Measurements from ENCODE around the gene GUCA1C. TPM values are rescaled to one million over a fixed set of nuclear protein-coding genes. Genes with fewer than 3 reads are reported as not detected.

The GUCA1C gene
- total and polyA plus RNA-seq, 2 donors (not counting 3 experiments of a cell fraction or from before 2014, with no cell fraction given) = not detected

DNA sequence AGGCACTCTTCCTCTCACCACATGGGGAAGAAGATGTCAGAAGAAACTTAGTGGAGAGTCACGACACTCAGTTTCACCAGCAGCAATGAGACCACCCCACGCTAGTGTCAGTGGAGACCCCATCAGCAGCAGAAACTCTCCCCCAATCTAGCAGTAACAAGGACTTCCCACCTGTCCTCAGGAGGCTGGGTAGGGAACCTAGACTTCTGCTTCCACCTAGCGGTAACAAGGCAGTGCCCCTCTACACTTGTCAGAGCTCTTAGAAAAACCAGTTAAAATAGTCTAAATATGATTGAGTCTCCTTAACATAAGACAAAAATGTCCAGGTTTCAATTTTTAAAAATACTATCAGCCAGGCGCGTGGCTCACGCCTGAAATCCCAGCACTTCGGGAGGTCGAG, 73.8 kb downstream of the GUCA1C start:
- BruUV-seq (replicated peaks) = no TSS peak
- no peak for DNase-seq (ENCODE audit: low read depth, low spot score)

More for the DNA sequence above, 73.8 kb downstream of the GUCA1C start:
- dilution Hi-C loops (cut with MboI; ENCODE audit: extremely low pct_ligation_motif_present, low sequenced_read_pairs) = no loop called here
- Histone ChIP-seq H3K9me3 (replicated peaks; ENCODE audit: control insufficient read depth, insufficient read depth, low read length) (no peaks in the 10 kb centered on the region), H3K9me1 (replicated peaks; ENCODE audit: control insufficient read depth, extremely low read depth, insufficient read depth, low read length) (no peaks in the 10 kb centered on the region), H3K27me3 (ENCODE audit: control insufficient read depth in 2 of 2, insufficient read depth in 2 of 2, low read length in 2 of 2) (no peaks in the 10 kb centered on the region), H3K4me1 (ENCODE audit: control insufficient read depth, extremely low read depth, insufficient read depth, low read length) (no peaks in the 10 kb centered on the region), H3K4me2 (ENCODE audit: insufficient read depth, low read length) (no peak overlapping the region), H2AFZ (ENCODE audit: low read depth, low read length) (no peak overlapping the region), H3K27ac (ENCODE audit: insufficient read depth, low read depth, low read length) (no peak overlapping the region), H3K9ac (replicated peaks; ENCODE audit: extremely low read depth, insufficient read depth, low read length) (no peak overlapping the region), H3K79me2 (ENCODE audit: control insufficient read depth, insufficient read depth, low read length) (no peaks in the 10 kb centered on the region), H3K4me3 (replicated peaks in 1 of 3; ENCODE audit: insufficient read depth in 1 of 3, low read depth in 1 of 3, low read length in 3 of 3) (no peak overlapping the region), H3K36me3 (ENCODE audit: control insufficient read depth in 2 of 2, extremely low read depth in 1 of 2, insufficient read depth in 2 of 2, low read length in 2 of 2) (no peaks in the 10 kb centered on the region), H4K20me1 (replicated peaks; ENCODE audit: control insufficient read depth, extremely low read depth, insufficient read depth, low read length) (no peaks in the 10 kb centered on the region)
- ChIA-PET POLR2A (no interaction called here), CTCF (no interaction called here)
- FAIRE-seq = no peak
- TF ChIP-seq POLR2A (IDR thresholded peaks at IDR 0.05; ENCODE audit: low read depth, low read length) (no peak), MAX (IDR thresholded peaks at IDR 0.05; ENCODE audit: insufficient read depth, insufficient read length) (no peak), MYC (IDR thresholded peaks at IDR 0.05; ENCODE audit: low read depth, low read length) (no peak), POLR2AphosphoS5 (IDR thresholded peaks at IDR 0.05; ENCODE audit: insufficient read depth, low read depth, low read length) (no peak), GATA2 (IDR thresholded peaks at IDR 0.05; ENCODE audit: insufficient read depth, insufficient read length, low read depth, low read length) (no peak), FOS (IDR thresholded peaks at IDR 0.05; ENCODE audit: borderline replicate concordance, insufficient read depth, low read length) (no peak), EZH2 (IDR thresholded peaks at IDR 0.05; ENCODE audit: borderline replicate concordance, low read depth, low read length, severe bottlenecking) (no peak), JUN (IDR thresholded peaks at IDR 0.05; ENCODE audit: borderline replicate concordance, insufficient read depth, insufficient read length, low read depth) (no peak)
- TF ChIP-seq, protein P1, sequence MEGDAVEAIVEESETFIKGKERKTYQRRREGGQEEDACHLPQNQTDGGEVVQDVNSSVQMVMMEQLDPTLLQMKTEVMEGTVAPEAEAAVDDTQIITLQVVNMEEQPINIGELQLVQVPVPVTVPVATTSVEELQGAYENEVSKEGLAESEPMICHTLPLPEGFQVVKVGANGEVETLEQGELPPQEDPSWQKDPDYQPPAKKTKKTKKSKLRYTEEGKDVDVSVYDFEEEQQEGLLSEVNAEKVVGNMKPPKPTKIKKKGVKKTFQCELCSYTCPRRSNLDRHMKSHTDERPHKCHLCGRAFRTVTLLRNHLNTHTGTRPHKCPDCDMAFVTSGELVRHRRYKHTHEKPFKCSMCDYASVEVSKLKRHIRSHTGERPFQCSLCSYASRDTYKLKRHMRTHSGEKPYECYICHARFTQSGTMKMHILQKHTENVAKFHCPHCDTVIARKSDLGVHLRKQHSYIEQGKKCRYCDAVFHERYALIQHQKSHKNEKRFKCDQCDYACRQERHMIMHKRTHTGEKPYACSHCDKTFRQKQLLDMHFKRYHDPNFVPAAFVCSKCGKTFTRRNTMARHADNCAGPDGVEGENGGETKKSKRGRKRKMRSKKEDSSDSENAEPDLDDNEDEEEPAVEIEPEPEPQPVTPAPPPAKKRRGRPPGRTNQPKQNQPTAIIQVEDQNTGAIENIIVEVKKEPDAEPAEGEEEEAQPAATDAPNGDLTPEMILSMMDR (IDR thresholded peaks at IDR 0.05; ENCODE audit: extremely low read depth in 1 of 2, insufficient read depth in 1 of 2, low read depth in 1 of 2, low read length in 2 of 2) = no peak
- intact Hi-C loops (cut with micrococcal nuclease) = no loop called here
